Central memory CD8-positive, alpha-beta T cell (primary cell): ENCODE data around the gene EIF4A2.
"Not testable (repeated sequence)": the region's sequence is repeated elsewhere in the genome, so short reads cannot be mapped to it uniquely, and the experiment has no call there.

Source experiments
- ATAC-seq: fragments of 150-1000 bp; cut with Tn5 transposase; replicated peaks from 2 replicates; pipeline ENCODE4 v1.10.0; 2022; ENCODE audit warnings: mild to moderate bottlenecking, moderate FRiP score, moderate number of reproducible peaks; ENCODE audit not compliant: poor library complexity, severe bottlenecking; ENCODE audit errors: extremely low read depth
- DNase-seq, 2 donors: peaks; one replicate each; pipeline ENCODE4 v3.0.0; 2021; ENCODE audit warnings: low spot score in 2 of 2
- H3K27ac Mint-ChIP-seq: one replicate; pipeline ENCODE4 v1.8.0; 2022; ENCODE audit warnings: low read depth, mild to moderate bottlenecking, moderate library complexity, mixed read lengths
- H3K27me3 Mint-ChIP-seq: one replicate; pipeline ENCODE4 v1.8.0; 2022; ENCODE audit warnings: mixed read lengths
- H3K36me3 Mint-ChIP-seq: one replicate; pipeline ENCODE4 v1.8.0; 2022; ENCODE audit warnings: mild to moderate bottlenecking, moderate library complexity, mixed read lengths; ENCODE audit not compliant: insufficient read depth
- H3K4me1 Mint-ChIP-seq: one replicate; pipeline ENCODE4 v1.8.0; 2022; ENCODE audit warnings: mixed read lengths
- H3K4me3 Mint-ChIP-seq: one replicate; pipeline ENCODE4 v1.8.0; 2022; ENCODE audit warnings: mild to moderate bottlenecking, moderate library complexity, mixed read lengths
- H3K9me3 Mint-ChIP-seq: one replicate; pipeline ENCODE4 v1.8.0; 2022; ENCODE audit warnings: mixed read lengths

Gene EIF4A2

GRCh38 chr3:186814100-186814499, 30.7 kb downstream of the EIF4A2 start:
- H3K36me3 Mint-ChIP-seq = no peaks in the 10 kb centered on the region
- no peak for DNase-seq
- H3K27ac Mint-ChIP-seq = no peak overlapping the region
- no peak overlapping the region for H3K4me3 Mint-ChIP-seq
- ATAC-seq = no peak
- no peaks in the 10 kb centered on the region for H3K27me3 Mint-ChIP-seq
- no peaks in the 10 kb centered on the region for H3K9me3 Mint-ChIP-seq
- no peaks in the 10 kb centered on the region for H3K4me1 Mint-ChIP-seq

- ATAC-seq (no peak), DNase-seq (no peak)
- no peaks in the 10 kb centered on the region for H3K36me3 Mint-ChIP-seq
- H3K9me3 Mint-ChIP-seq = no peaks in the 10 kb centered on the region
- H3K4me3 Mint-ChIP-seq = no peak overlapping the region
- no peaks in the 10 kb centered on the region for H3K27me3 Mint-ChIP-seq
- no peak overlapping the region for H3K27ac Mint-ChIP-seq
- H3K4me1 Mint-ChIP-seq = no peaks in the 10 kb centered on the region
These were observed 32.1 kb downstream of the EIF4A2 start for GRCh38 chr3:186815435-186815834.

GRCh38 chr3:186818516-186818915, 35.1 kb downstream of the EIF4A2 start:
- no peak for DNase-seq
- Mint-ChIP-seq H3K9me3 (no peaks in the 10 kb centered on the region), H3K4me3 (no peak overlapping the region), H3K27ac (no peak overlapping the region), H3K27me3 (no peaks in the 10 kb centered on the region), H3K36me3 (no peaks in the 10 kb centered on the region), H3K4me1 (no peaks in the 10 kb centered on the region)
- no peak for ATAC-seq

- Mint-ChIP-seq H3K9me3 (no peaks in the 10 kb centered on the region), H3K27me3 (no peaks in the 10 kb centered on the region), H3K27ac (no peak overlapping the region), H3K4me1 (no peaks in the 10 kb centered on the region), H3K36me3 (no peaks in the 10 kb centered on the region), H3K4me3 (no peak overlapping the region)
- DNase-seq (no peak), ATAC-seq (no peak)
These were observed 35.6 kb downstream of the EIF4A2 start for GRCh38 chr3:186818956-186819355.

- peaks cover 17% of the 10 kb centered on the region for H3K27me3 Mint-ChIP-seq
- no peak overlapping the region for H3K4me3 Mint-ChIP-seq
- no peak for DNase-seq
- H3K4me1 Mint-ChIP-seq = peaks cover 17% of the 10 kb centered on the region
- H3K36me3 Mint-ChIP-seq = peaks cover 1% of the 10 kb centered on the region
- H3K9me3 Mint-ChIP-seq = no peaks in the 10 kb centered on the region
- ATAC-seq = no peak
- H3K27ac Mint-ChIP-seq = no peak overlapping the region
These were observed 38.3 kb downstream of the EIF4A2 start for GRCh38 chr3:186821429-186822387.

GRCh38 chr3:186822388-186822759, 39.0 kb downstream of the EIF4A2 start:
- not testable (repeated sequence) for H3K36me3 Mint-ChIP-seq, DNase-seq, H3K9me3 Mint-ChIP-seq

GRCh38 chr3:186823386-186823785, 40.0 kb downstream of the EIF4A2 start:
- H3K27me3 Mint-ChIP-seq = peaks cover 23% of the 10 kb centered on the region
- H3K9me3 Mint-ChIP-seq = no peaks in the 10 kb centered on the region
- peaks cover 3% of the 10 kb centered on the region for H3K36me3 Mint-ChIP-seq
- H3K4me3 Mint-ChIP-seq = no peak overlapping the region
- DNase-seq = no peak
- peaks cover 21% of the 10 kb centered on the region for H3K4me1 Mint-ChIP-seq
- no peak overlapping the region for H3K27ac Mint-ChIP-seq
- no peak for ATAC-seq

More at GRCh38 chr3:186822388-186822759, 39.0 kb downstream of the EIF4A2 start:
- H3K4me3 Mint-ChIP-seq, ATAC-seq, H3K27ac Mint-ChIP-seq: not testable (repeated sequence)
- H3K4me1 Mint-ChIP-seq = peaks cover 18% of the 10 kb centered on the region
- peaks cover 17% of the 10 kb centered on the region for H3K27me3 Mint-ChIP-seq

GRCh38 chr3:186824430-186825139, 41.2 kb downstream of the EIF4A2 start:
- Mint-ChIP-seq H3K9me3 (no peaks in the 10 kb centered on the region), H3K4me3 (no peak overlapping the region), H3K4me1 (peaks cover 23% of the 10 kb centered on the region), H3K36me3 (peaks cover 3% of the 10 kb centered on the region), H3K27ac (no peak overlapping the region), H3K27me3 (peaks cover 34% of the 10 kb centered on the region)
- no peak for ATAC-seq
- no peak for DNase-seq

GRCh38 chr3:186825294-186825821, 42.0 kb downstream of the EIF4A2 start:
- Mint-ChIP-seq H3K36me3 (peaks cover 3% of the 10 kb centered on the region), H3K9me3 (no peaks in the 10 kb centered on the region), H3K4me3 (peak overlapping the region; percentile 47), H3K27ac (no peak overlapping the region), H3K4me1 (peaks cover 23% of the 10 kb centered on the region), H3K27me3 (peaks cover 42% of the 10 kb centered on the region)
- no peak for DNase-seq
- ATAC-seq = no peak

GRCh38 chr3:186825872-186826409, 42.6 kb downstream of the EIF4A2 start:
- Mint-ChIP-seq H3K27ac (no peak overlapping the region), H3K9me3 (no peaks in the 10 kb centered on the region), H3K36me3 (peaks cover 3% of the 10 kb centered on the region), H3K27me3 (peaks cover 47% of the 10 kb centered on the region), H3K4me3 (peak overlapping the region; percentile 47), H3K4me1 (peaks cover 23% of the 10 kb centered on the region)
- ATAC-seq (no peak), DNase-seq (no peak)

- peak overlapping the region; percentile 47 for H3K4me3 Mint-ChIP-seq
- peak; percentile 7 for ATAC-seq
- H3K9me3 Mint-ChIP-seq = no peaks in the 10 kb centered on the region
- no peak for DNase-seq
- H3K36me3 Mint-ChIP-seq = peaks cover 3% of the 10 kb centered on the region
- peaks cover 23% of the 10 kb centered on the region for H3K4me1 Mint-ChIP-seq
- H3K27ac Mint-ChIP-seq = no peak overlapping the region
- peaks cover 53% of the 10 kb centered on the region for H3K27me3 Mint-ChIP-seq
These were observed 43.1 kb downstream of the EIF4A2 start for GRCh38 chr3:186826410-186826975.
